Left renal pelvis (tissue), 4 donors: Measurements from ENCODE around the gene ZSWIM1. TPM values are rescaled to one million over a fixed set of nuclear protein-coding genes. Genes with fewer than 3 reads are reported as not detected.
"Not testable (repeated sequence)": the region's sequence is repeated elsewhere in the genome, so short reads cannot be mapped to it uniquely, and the experiment has no call there.

Experiments used
- DNase-seq, 4 donors: peaks; one replicate each; pipeline ENCODE4 v3.0.0-alpha.2; 2013; ENCODE audit warnings: low read depth in 4 of 4, low spot score in 3 of 4
- polyA plus RNA-seq, 4 donors: library from polyadenylated mRNA; unstranded; fragments of 120-200 nt; gene quantifications; one replicate each; pipeline ENCODE4 v1.2.1, GENCODE V29; 2013; ENCODE audit not compliant: insufficient read length in 4 of 4

The ZSWIM1 gene
- polyA plus RNA-seq, 4 donors = 11.1 to 19.4 (median 13.9) TPM

GRCh38 chr20:45853484-45853883 lies 27.5 kb upstream of the ZSWIM1 start:
- no peak for DNase-seq

GRCh38 chr20:45857114-45857881 lies 23.7 kb upstream of the ZSWIM1 start, which contains the start of the genes ACOT8 and ZSWIM3:
Gene ACOT8, minus strand, starts transcription at chr20:45857392. Its CDS starts 77 bp downstream, at chr20:45857315.
Gene ZSWIM3, plus strand, starts transcription at chr20:45857614. Its CDS starts 212 bp downstream, at chr20:45857826.
- peak; percentile 100 for DNase-seq

- no peak for DNase-seq
These were observed 23.2 kb upstream of the ZSWIM1 start for GRCh38 chr20:45857882-45858216.

GRCh38 chr20:45859916-45860315 lies 21.1 kb upstream of the ZSWIM1 start:
- peak in 1 of 4 donors; percentile 36 for DNase-seq

- DNase-seq = no peak
These were observed 20.3 kb upstream of the ZSWIM1 start for GRCh38 chr20:45860560-45861220.

- DNase-seq = no peak
These were observed 19.6 kb upstream of the ZSWIM1 start for GRCh38 chr20:45861221-45862075.

- DNase-seq = no peak
These were observed 17.2 kb upstream of the ZSWIM1 start for GRCh38 chr20:45863543-45864470.

- DNase-seq = no peak
These were observed 14.6 kb upstream of the ZSWIM1 start for GRCh38 chr20:45866454-45866853.

- DNase-seq = no peak
These were observed 13.8 kb upstream of the ZSWIM1 start for GRCh38 chr20:45867136-45867818.

GRCh38 chr20:45867819-45868176 lies 13.2 kb upstream of the ZSWIM1 start:
- no peak for DNase-seq

- DNase-seq = no peak
These were observed 8.4 kb upstream of the ZSWIM1 start for GRCh38 chr20:45872626-45873025.

GRCh38 chr20:45873409-45874103 lies 7.5 kb upstream of the ZSWIM1 start:
- DNase-seq = no peak

GRCh38 chr20:45874104-45874481 lies 6.9 kb upstream of the ZSWIM1 start:
- not testable (repeated sequence) for DNase-seq

GRCh38 chr20:45874576-45874975 lies 6.5 kb upstream of the ZSWIM1 start:
- no peak for DNase-seq

GRCh38 chr20:45878076-45878761 lies 2.8 kb upstream of the ZSWIM1 start:
- DNase-seq = no peak

GRCh38 chr20:45882469-45883099 lies 1.6 kb downstream of the ZSWIM1 start:
- no peak for DNase-seq

GRCh38 chr20:45883100-45883469 lies 2.1 kb downstream of the ZSWIM1 start:
- DNase-seq = no peak
